Esophagus squamous epithelium (tissue), 4 donors: ENCODE data around the gene RFTN1.

Experiments
- CTCF ChIP-seq, 6 experiments: fragments of 450-650 bp in 4 of 6; fragments of 200-600 bp in 2 of 6; sonication (generic) in 2 of 6; IDR thresholded peaks; one replicate each; pipeline ENCODE4 v1.5.1; 2016 to 2019; ENCODE audit warnings: antibody characterized with exemption in 6 of 6, mild to moderate bottlenecking in 4 of 6, moderate library complexity in 4 of 6
- POLR2A ChIP-seq, 4 donors: fragments of 450-650 bp; IDR thresholded peaks; one replicate each; pipeline ENCODE4 v1.6.1; 2017; ENCODE audit warnings: antibody characterized with exemption in 4 of 4, mild to moderate bottlenecking in 4 of 4, moderate library complexity in 3 of 4

GRCh38 chr3:16511681-16512434 lies 1.6 kb downstream of the RFTN1 start:
- TF ChIP-seq POLR2A (IDR thresholded peaks at IDR 0.05) (peak in 1 of 4 donors; percentile 34), CTCF (IDR thresholded peaks at IDR 0.05) (no peak)
